GM12878 (cell line): ENCODE results near the gene TACC3. TPM values are rescaled to one million over a fixed set of nuclear protein-coding genes. Genes with fewer than 3 reads are reported as not detected.
A peak's percentile ranks its signal among the peaks of the same experiment; 100 is the strongest.

Experiments
- ATF7 ChIP-seq: fragments of 450-650 bp; IDR thresholded peaks from 2 replicates; pipeline ENCODE4 v1.6.1; 2016; ENCODE audit warnings: low read depth, mild to moderate bottlenecking
- BACH1 ChIP-seq: fragments of 450-650 bp; IDR thresholded peaks from 2 replicates; pipeline ENCODE4 v1.6.1; 2017; ENCODE audit warnings: mild to moderate bottlenecking, borderline replicate concordance
- BCL11A ChIP-seq: IDR thresholded peaks from 2 replicates; pipeline ENCODE4 v1.6.1; 2011; ENCODE audit warnings: low read depth, low read length
- CHD1 ChIP-seq: IDR thresholded peaks from 2 replicates; pipeline ENCODE4 v1.6.1; 2012; ENCODE audit warnings: low read depth, low read length, improper control_type of control experiment
- EED ChIP-seq: sonication (generic); IDR thresholded peaks from 2 replicates; pipeline ENCODE4 v1.6.1; 2016; ENCODE audit warnings: antibody characterized with exemption, low read depth
- HDAC2 ChIP-seq: fragments of 200-600 bp; sonication (generic); IDR thresholded peaks from 2 replicates; pipeline ENCODE4 v1.6.1; 2017
- KLF5 ChIP-seq: fragments of 450-650 bp; IDR thresholded peaks from 2 replicates; pipeline ENCODE4 v1.6.1; 2014; ENCODE audit warnings: mild to moderate bottlenecking; ENCODE audit not compliant: partially characterized antibody
- PBX3 ChIP-seq: IDR thresholded peaks from 2 replicates; pipeline ENCODE4 v1.6.1; 2011; ENCODE audit warnings: mild to moderate bottlenecking, low read depth, low read length, moderate library complexity; ENCODE audit not compliant: insufficient replicate concordance
- RAD51 ChIP-seq: fragments of 450-650 bp; IDR thresholded peaks from 2 replicates; pipeline ENCODE4 v1.6.1; 2016; ENCODE audit warnings: moderate library complexity, mild to moderate bottlenecking, inconsistent platforms
- SKIL ChIP-seq: fragments of 450-650 bp; IDR thresholded peaks from 2 replicates; pipeline ENCODE4 v1.6.1; 2017; ENCODE audit warnings: mild to moderate bottlenecking, low read depth, inconsistent platforms; ENCODE audit not compliant: poor library complexity, severe bottlenecking
- SMARCA5 ChIP-seq: fragments of 450-650 bp; IDR thresholded peaks from 2 replicates; pipeline ENCODE4 v1.6.1; 2017; ENCODE audit warnings: mild to moderate bottlenecking
- SREBF2 ChIP-seq: IDR thresholded peaks from 2 replicates; pipeline ENCODE4 v1.6.1; 2012; ENCODE audit warnings: mild to moderate bottlenecking, low read length
- SUZ12 ChIP-seq: fragments of 200-600 bp; sonication (generic); IDR thresholded peaks from one replicate; pipeline ENCODE4 v1.6.1; 2018; ENCODE audit warnings: antibody characterized with exemption, mild to moderate bottlenecking; ENCODE audit not compliant: unreplicated experiment
- TCF7 ChIP-seq: IDR thresholded peaks from 2 replicates; pipeline ENCODE4 v1.6.1; 2014; ENCODE audit warnings: antibody characterized with exemption, borderline replicate concordance
- YY1 ChIP-seq: IDR thresholded peaks from 2 replicates; pipeline ENCODE4 v1.6.1; 2011; ENCODE audit warnings: low read depth, mild to moderate bottlenecking, low read length
- ZBED1 ChIP-seq: IDR thresholded peaks from 2 replicates; pipeline ENCODE4 v1.6.1; 2016; ENCODE audit warnings: borderline replicate concordance
- ZBTB40 ChIP-seq: fragments of 450-650 bp; IDR thresholded peaks from 2 replicates; pipeline ENCODE4 v1.6.1; 2016; ENCODE audit warnings: mild to moderate bottlenecking, moderate library complexity, borderline replicate concordance
- ZNF207 ChIP-seq: fragments of 450-650 bp; IDR thresholded peaks from 2 replicates; pipeline ENCODE4 v1.6.1; 2014; ENCODE audit warnings: antibody characterized with exemption, mild to moderate bottlenecking, borderline replicate concordance
- ZNF274 ChIP-seq: IDR thresholded peaks from one replicate; pipeline ENCODE4 v1.8.0; 2011; ENCODE audit not compliant: insufficient read length, insufficient read depth
- ZNF592 ChIP-seq: fragments of 450-650 bp; IDR thresholded peaks from 2 replicates; pipeline ENCODE4 v1.6.1; 2017; ENCODE audit warnings: mild to moderate bottlenecking, moderate library complexity
- ZZZ3 ChIP-seq: IDR thresholded peaks from 2 replicates; pipeline ENCODE4 v1.6.1; 2011; ENCODE audit warnings: low read depth; ENCODE audit not compliant: control insufficient read depth, insufficient read length
- polyA plus RNA-seq, 11 experiments: library from polyadenylated mRNA; depleted of rRNA in 4 of 11; unstranded in 6 of 11; stranded (reverse) in 5 of 11; fragments of >200 nt; fragmentation: Nextera tagmentation in 4 of 11; fragmentation: Illumina TruSeq in 1 of 11; extraction: Ambion mirVana in 4 of 11; extraction: Trizol in 1 of 11; gene quantifications; 1 replicate in 1 of 11; 2 replicates in 10 of 11; pipeline versions ENCODE4 v1.2.1 to v1.2.3, GENCODE V29; 2011 to 2016; ENCODE audit warnings: inconsistent platforms in 2 of 11, missing spikeins in 2 of 11, low read depth in 1 of 11
- total RNA-seq, 4 experiments: library from RNA; depleted of rRNA in 3 of 4; stranded (reverse); fragments of >200 nt in 3 of 4; fragmentation: Illumina TruSeq in 1 of 4; extraction: Trizol in 1 of 4; gene quantifications; 2 replicates each; pipeline versions ENCODE4 v1.2.1 to v1.2.3, GENCODE V29; 2013 to 2021

Gene TACC3
- total and polyA plus RNA-seq, 10 of the 15 experiments (the other 5 are each of a cell fraction or from before 2014, with no cell fraction given): 2.8 to 121 (median 73.3) TPM

- no peak for TF ChIP-seq ZBED1
- TF ChIP-seq ZNF207: no peak
- TF ChIP-seq SKIL: peak; percentile 24
- no peak for TF ChIP-seq KLF5
- no peak for TF ChIP-seq RAD51
- TF ChIP-seq TCF7: no peak
- no peak for TF ChIP-seq ZNF592
- no peak for TF ChIP-seq SUZ12
- TF ChIP-seq ZNF274: no peak
- peak; percentile 42 for TF ChIP-seq ATF7
- no peak for TF ChIP-seq EED
- TF ChIP-seq BACH1: no peak
- TF ChIP-seq PBX3: no peak
- TF ChIP-seq CHD1: no peak
- TF ChIP-seq SMARCA5: no peak
- TF ChIP-seq YY1: peak; percentile 41; the same call in 1 of the 2 replicates
- peak; percentile 59; the same call in 1 of the 2 replicates for TF ChIP-seq ZBTB40
- TF ChIP-seq BCL11A: no peak
- no peak for TF ChIP-seq SREBF2
- no peak for TF ChIP-seq HDAC2
- no peak for TF ChIP-seq ZZZ3
Measured at GRCh38 chr4:1723131-1723801, 1.9 kb downstream of the TACC3 start (continued).
